Thoracic aorta (tissue), 2 donors: ENCODE measurements around the gene HMCN2. TPM values are rescaled to one million over a fixed set of nuclear protein-coding genes. Genes with fewer than 3 reads are reported as not detected.

Experiments used
- ATAC-seq: fragments of 150-250 bp; one replicate; pipeline ENCODE4 v1.8.0; 2017; ENCODE audit warnings: low read depth; ENCODE audit not compliant: insufficient number of reproducible peaks, low FRiP score
- DNase-seq: peaks from one replicate; pipeline ENCODE4 v3.0.0-alpha.2; 2020; ENCODE audit warnings: low spot score
- H3K27ac ChIP-seq, 2 donors: fragments of 200-600 bp; sonication (generic); 1 replicate in 1 of 2; 2 replicates in 1 of 2; pipeline ENCODE4 v1.5.1; 2016; ENCODE audit warnings: mild to moderate bottlenecking in 2 of 2, moderate library complexity in 2 of 2
- H3K27me3 ChIP-seq: fragments of 200-600 bp; sonication (generic); replicated peaks from 2 replicates; pipeline ENCODE4 v1.6.0; 2016; ENCODE audit warnings: mild to moderate bottlenecking; ENCODE audit not compliant: insufficient read depth
- H3K36me3 ChIP-seq: fragments of 200-600 bp; sonication (generic); one replicate; pipeline ENCODE4 v1.5.1; 2016
- H3K4me1 ChIP-seq, 2 donors: fragments of 200-600 bp; sonication (generic); 1 replicate in 1 of 2; 2 replicates in 1 of 2; pipeline versions ENCODE4 v1.5.1 to v1.6.0; 2016; ENCODE audit warnings: low read depth in 2 of 2, mild to moderate bottlenecking in 1 of 2; ENCODE audit not compliant: control insufficient read depth in 1 of 2
- H3K4me3 ChIP-seq: fragments of 200-600 bp; sonication (generic); 2 replicates; pipeline ENCODE4 v1.5.1; 2016; ENCODE audit warnings: mild to moderate bottlenecking
- H3K9me3 ChIP-seq: fragments of 200-600 bp; sonication (generic); 2 replicates; pipeline ENCODE4 v1.5.1; 2016
- total RNA-seq, 2 donors: library from RNA; depleted of rRNA; stranded (reverse); fragments of >200 nt; gene quantifications; one replicate each; pipeline versions ENCODE4 v1.1.0 to v1.2.3, GENCODE V29; 2016
- TF ChIP-seq, protein P1 (sequence below): fragments of 200-600 bp; sonication (generic); IDR thresholded peaks from one replicate; pipeline ENCODE4 v1.5.1; 2019; ENCODE audit warnings: antibody characterized with exemption

Gene HMCN2
- total RNA-seq, 2 donors from 2014 or later = 2.4 to 6.3 TPM

DNA sequence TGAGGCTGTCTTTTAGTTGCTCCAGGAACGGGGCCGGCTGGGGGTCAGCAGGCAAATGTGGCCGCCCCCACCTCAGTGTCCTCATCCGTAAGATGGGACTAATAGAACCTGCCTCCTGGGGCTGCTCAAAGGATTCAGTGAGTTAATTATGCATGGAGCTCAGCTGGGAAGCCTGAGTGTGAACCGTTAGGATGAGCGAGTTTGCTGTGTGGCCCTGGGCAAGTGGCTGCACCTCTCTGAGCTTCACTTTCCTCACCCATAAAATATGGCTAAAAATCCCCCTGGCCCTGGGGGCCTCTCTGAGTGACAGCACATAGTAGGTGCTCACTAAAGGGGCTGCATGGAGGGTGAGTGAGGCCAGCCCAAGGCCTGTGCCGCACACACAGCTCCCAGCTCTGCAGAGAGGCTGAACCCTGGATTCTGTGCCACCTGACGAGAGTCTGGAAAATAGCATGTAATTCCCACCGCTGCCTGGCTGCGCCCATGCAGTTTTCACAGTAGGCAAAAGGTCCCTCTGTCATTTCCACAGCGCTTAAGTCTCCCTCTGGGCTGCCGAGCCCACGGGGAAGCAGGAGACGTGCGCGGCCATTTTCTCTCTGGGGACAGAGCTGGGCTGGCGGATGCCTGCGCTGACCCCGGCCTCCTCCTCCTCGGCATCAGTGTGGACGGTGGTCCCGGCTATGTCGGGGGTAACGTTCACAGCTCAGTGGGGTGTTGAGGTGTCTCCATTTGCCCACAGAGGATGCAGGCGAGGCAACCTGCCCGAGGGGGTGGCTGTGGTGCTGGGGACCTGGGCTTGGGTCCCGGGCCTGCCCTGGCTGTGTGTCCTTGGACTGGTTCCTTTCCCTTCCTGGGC, 197.4 kb downstream of the HMCN2 start:
- H3K36me3 ChIP-seq = peaks cover 11% of the 10 kb centered on the region
- no peaks in the 10 kb centered on the region for H3K4me1 ChIP-seq
- no peak overlapping the region for H3K4me3 ChIP-seq
- no peak overlapping the region for H3K27ac ChIP-seq
- no peak for ATAC-seq
- H3K27me3 ChIP-seq = no peaks in the 10 kb centered on the region
- TF ChIP-seq, protein P1, sequence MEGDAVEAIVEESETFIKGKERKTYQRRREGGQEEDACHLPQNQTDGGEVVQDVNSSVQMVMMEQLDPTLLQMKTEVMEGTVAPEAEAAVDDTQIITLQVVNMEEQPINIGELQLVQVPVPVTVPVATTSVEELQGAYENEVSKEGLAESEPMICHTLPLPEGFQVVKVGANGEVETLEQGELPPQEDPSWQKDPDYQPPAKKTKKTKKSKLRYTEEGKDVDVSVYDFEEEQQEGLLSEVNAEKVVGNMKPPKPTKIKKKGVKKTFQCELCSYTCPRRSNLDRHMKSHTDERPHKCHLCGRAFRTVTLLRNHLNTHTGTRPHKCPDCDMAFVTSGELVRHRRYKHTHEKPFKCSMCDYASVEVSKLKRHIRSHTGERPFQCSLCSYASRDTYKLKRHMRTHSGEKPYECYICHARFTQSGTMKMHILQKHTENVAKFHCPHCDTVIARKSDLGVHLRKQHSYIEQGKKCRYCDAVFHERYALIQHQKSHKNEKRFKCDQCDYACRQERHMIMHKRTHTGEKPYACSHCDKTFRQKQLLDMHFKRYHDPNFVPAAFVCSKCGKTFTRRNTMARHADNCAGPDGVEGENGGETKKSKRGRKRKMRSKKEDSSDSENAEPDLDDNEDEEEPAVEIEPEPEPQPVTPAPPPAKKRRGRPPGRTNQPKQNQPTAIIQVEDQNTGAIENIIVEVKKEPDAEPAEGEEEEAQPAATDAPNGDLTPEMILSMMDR = no peak
- DNase-seq = no peak
- H3K9me3 ChIP-seq = no peaks in the 10 kb centered on the region

DNA sequence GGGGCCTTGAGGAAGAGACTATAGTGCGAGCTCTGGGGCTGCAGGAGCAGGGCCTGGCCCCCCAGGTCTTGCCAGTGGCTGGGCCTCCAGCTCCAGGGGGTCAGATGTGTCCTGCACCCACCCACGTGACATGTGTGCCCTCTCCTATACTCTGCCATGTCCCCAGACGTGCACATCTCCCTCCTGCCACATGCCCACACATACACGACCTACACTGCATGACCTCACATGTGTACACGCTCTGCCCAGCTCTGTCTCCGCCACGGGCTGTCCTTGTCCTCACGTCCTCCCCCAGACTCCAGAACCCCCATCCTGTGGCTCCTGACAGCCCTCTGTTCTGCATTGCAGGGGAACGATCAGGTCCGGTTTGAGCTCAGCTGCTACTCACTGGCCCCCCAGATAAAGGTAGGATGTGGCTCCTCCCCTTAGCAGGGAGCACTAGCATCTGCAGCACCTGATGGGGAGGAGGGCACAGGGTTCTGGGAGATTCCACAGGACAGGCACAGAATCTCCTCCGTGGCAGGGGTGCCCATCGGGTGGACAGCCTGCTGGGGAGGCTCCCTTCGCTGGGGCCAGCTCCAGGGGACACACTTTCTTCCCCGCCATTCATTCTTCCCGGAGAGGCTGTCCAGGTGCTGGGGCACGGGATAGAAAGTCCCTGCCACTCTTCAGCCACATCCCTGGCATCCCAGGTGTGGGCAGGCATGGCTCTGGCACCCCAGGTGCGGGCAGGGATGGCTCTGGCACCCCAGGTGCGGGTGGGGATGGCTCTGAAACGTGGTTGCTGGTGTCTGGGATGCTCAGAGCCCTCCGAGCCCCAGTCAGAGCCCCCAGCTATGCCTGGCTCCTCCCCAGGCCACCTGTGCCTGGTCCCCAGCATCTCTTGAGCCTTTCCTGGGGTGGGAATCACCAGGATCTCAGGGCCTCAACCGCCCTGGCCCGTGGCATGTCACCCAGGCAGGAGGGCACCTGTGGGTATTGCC, 198.5 kb downstream of the HMCN2 start:
- Histone ChIP-seq H3K27me3 (no peaks in the 10 kb centered on the region), H3K9me3 (no peaks in the 10 kb centered on the region), H3K27ac (no peak overlapping the region), H3K36me3 (peaks cover 6% of the 10 kb centered on the region), H3K4me1 (no peaks in the 10 kb centered on the region), H3K4me3 (no peak overlapping the region)
- TF ChIP-seq, protein P1 = no peak
- DNase-seq (no peak), ATAC-seq (no peak)

DNA sequence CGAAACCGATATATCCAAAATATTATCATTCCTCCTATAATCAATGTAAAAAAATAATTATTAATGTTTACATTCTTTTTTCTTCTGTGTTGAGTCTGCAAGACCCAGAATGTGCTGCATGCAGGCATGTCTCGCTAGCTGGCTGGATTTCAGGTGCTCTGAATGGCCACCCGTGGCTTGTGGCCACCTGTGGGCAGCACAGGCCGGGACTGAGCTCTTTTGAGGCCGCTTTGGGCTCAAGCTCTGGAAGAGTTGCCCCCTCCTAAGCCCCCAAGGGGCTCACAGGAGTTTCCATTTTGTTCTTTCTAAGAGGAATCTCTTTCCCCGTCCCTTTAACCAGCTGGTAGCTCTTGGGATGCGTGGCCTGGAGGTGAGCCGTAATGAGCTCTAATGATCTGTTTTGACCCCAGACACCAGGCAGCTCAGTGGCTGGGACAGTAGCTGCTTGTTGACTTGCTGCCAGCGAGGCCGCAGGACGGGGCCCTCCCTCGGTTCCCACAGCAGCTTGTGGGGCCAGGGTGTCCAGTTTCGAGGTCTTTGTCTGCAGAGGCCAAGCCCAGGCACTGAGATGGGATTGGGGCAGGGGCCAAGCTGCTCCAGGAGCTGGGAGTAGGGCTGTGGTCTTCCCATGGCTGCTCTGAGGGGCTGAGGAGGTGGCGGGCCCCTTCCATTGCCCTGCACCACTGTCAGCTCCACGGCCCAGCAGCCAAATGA, 200.0 kb downstream of the HMCN2 start:
- no peaks in the 10 kb centered on the region for H3K27me3 ChIP-seq
- no peaks in the 10 kb centered on the region for H3K9me3 ChIP-seq
- TF ChIP-seq, protein P1 = no peak
- no peak overlapping the region for H3K27ac ChIP-seq
- no peak overlapping the region for H3K4me3 ChIP-seq
- DNase-seq = no peak
- peaks cover 6% of the 10 kb centered on the region for H3K36me3 ChIP-seq
- ATAC-seq = no peak
- H3K4me1 ChIP-seq = no peaks in the 10 kb centered on the region

DNA sequence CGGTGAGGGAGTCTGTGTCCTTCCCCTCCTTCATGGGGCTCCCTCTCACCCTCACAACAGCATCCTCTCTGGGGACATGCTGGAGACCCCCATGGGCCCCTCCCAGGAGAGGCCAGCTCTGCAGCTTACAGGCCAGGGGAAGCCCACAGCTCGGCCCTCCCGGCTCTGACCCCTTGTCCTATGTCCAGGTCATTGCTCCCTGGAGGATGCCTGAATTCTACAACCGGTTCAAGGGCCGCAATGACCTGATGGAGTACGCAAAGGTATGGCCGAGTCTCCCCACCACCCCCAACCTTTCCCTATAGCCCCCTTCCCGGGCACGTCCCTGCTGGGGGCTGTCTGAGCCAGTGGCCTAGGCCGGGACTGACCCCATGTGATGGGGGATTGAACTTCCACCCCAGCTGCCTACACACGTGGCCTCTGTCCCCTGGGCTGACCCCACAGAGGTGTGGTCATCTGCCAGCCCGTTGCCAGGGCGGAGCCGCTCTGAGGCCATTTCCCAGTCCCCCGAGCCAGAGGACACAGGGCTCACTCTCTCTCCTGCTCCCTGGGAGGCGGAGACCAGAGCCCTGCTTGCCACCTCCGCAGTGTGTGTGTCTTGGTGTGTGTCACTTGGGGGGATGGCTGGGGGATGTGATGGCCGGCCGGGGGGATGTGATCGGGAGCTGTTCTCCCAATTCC, 201.1 kb downstream of the HMCN2 start:
- Histone ChIP-seq H3K4me3 (no peak overlapping the region), H3K27me3 (no peaks in the 10 kb centered on the region), H3K4me1 (no peaks in the 10 kb centered on the region), H3K27ac (no peak overlapping the region), H3K9me3 (no peaks in the 10 kb centered on the region), H3K36me3 (peaks cover 9% of the 10 kb centered on the region)
- no peak for DNase-seq
- TF ChIP-seq, protein P1 = no peak
- ATAC-seq = no peak
